ENCODE results near the gene RABGAP1L. TPM values are rescaled to one million over a fixed set of nuclear protein-coding genes. Genes with fewer than 3 reads are reported as not detected.
A peak's percentile ranks its signal among the peaks of the same experiment; 100 is the strongest.

The RABGAP1L gene
- total RNA-seq, 2 experiments from 2014 or later: 98.1 to 158 TPM

- DNase-seq (ENCODE audit: low spot score): no peak
- POLR2A ChIA-PET: interaction anchor here (0.6 to 2.3 kb wide), 5 partner anchors 8 to 1017 kb away, joined by 3 to 13 read pairs (median 3); no protein-coding TSS in a partner anchor
- TF ChIP-seq CTCF (conservative IDR thresholded peaks at IDR 0.05; ENCODE audit: low read length) (no peak), EZH2phosphoT487 (IDR thresholded peaks at IDR 0.05; ENCODE audit: borderline replicate concordance, low read depth, low read length) (no peak)
- no TSS peak for BruUV-seq (replicated peaks)
- H3K36me3 ChIP-seq (ENCODE audit: insufficient read depth, low read length): no peaks in the 10 kb centered on the region
- no peak overlapping the region for H2AFZ ChIP-seq (ENCODE audit: low read length)
- H3K4me3 ChIP-seq (ENCODE audit: low read depth, low read length, poor library complexity, severe bottlenecking): no peak overlapping the region
- no peaks in the 10 kb centered on the region for H3K4me1 ChIP-seq (ENCODE audit: insufficient read depth, low read length, poor library complexity, severe bottlenecking)
- intact Hi-C loops (cut with micrococcal nuclease; ENCODE audit: unreplicated experiment): loop anchor here (5.0 kb wide), 1 partner anchor 204 kb away; no protein-coding TSS in a partner anchor
- no peak overlapping the region for H3K27ac ChIP-seq (ENCODE audit: low read depth, low read length, poor library complexity, severe bottlenecking)
- H3K79me2 ChIP-seq (ENCODE audit: insufficient read depth, low read depth, low read length): no peaks in the 10 kb centered on the region
- no peaks in the 10 kb centered on the region for H4K20me1 ChIP-seq (ENCODE audit: insufficient read depth, low read length)
- H3K4me2 ChIP-seq (ENCODE audit: low read length): no peak overlapping the region
- CTCF ChIA-PET (ENCODE audit: unreplicated experiment): no interaction called here
- no peaks in the 10 kb centered on the region for H3K9me3 ChIP-seq (ENCODE audit: low read length)
- no peaks in the 10 kb centered on the region for H3K9me2 ChIP-seq (ENCODE audit: insufficient read depth, low read length)
Observed at GRCh38 chr1:174465855-174466254, 306.5 kb downstream of the RABGAP1L start.

- H3K36me3 ChIP-seq (ENCODE audit: insufficient read depth, low read length): no peaks in the 10 kb centered on the region
- no peak for TF ChIP-seq EZH2phosphoT487 (IDR thresholded peaks at IDR 0.05; ENCODE audit: borderline replicate concordance, low read depth, low read length)
- TF ChIP-seq CTCF (conservative IDR thresholded peaks at IDR 0.05; ENCODE audit: low read length): peak; percentile 20; the same call in 1 of the 2 replicates
- no peak for DNase-seq (ENCODE audit: low spot score)
- H4K20me1 ChIP-seq (ENCODE audit: insufficient read depth, low read length): no peaks in the 10 kb centered on the region
- intact Hi-C loops (cut with micrococcal nuclease; ENCODE audit: unreplicated experiment): loop anchor here (5.0 kb wide), 1 partner anchor 204 kb away; no protein-coding TSS in a partner anchor
- H3K79me2 ChIP-seq (ENCODE audit: insufficient read depth, low read depth, low read length): no peaks in the 10 kb centered on the region
- no peaks in the 10 kb centered on the region for H3K9me3 ChIP-seq (ENCODE audit: low read length)
- BruUV-seq (replicated peaks): no TSS peak
- H3K27ac ChIP-seq (ENCODE audit: low read depth, low read length, poor library complexity, severe bottlenecking): no peak overlapping the region
- no peaks in the 10 kb centered on the region for H3K9me2 ChIP-seq (ENCODE audit: insufficient read depth, low read length)
- no peaks in the 10 kb centered on the region for H3K4me1 ChIP-seq (ENCODE audit: insufficient read depth, low read length, poor library complexity, severe bottlenecking)
- CTCF ChIA-PET (ENCODE audit: unreplicated experiment): no interaction called here
- POLR2A ChIA-PET: interaction anchor here (0.5 to 2.3 kb wide), 3 partner anchors 14 to 63 kb away, joined by 4 to 13 read pairs (median 5); no protein-coding TSS in a partner anchor
- no peak overlapping the region for H3K4me3 ChIP-seq (ENCODE audit: low read depth, low read length, poor library complexity, severe bottlenecking)
- no peak overlapping the region for H2AFZ ChIP-seq (ENCODE audit: low read length)
- H3K4me2 ChIP-seq (ENCODE audit: low read length): no peak overlapping the region
Observed at GRCh38 chr1:174466607-174467006, 307.3 kb downstream of the RABGAP1L start.

- Histone ChIP-seq H3K36me3 (ENCODE audit: insufficient read depth, low read length) (no peaks in the 10 kb centered on the region), H3K4me2 (ENCODE audit: low read length) (no peak overlapping the region), H3K4me3 (ENCODE audit: low read depth, low read length, poor library complexity, severe bottlenecking) (no peak overlapping the region), H4K20me1 (ENCODE audit: insufficient read depth, low read length) (no peaks in the 10 kb centered on the region), H3K4me1 (ENCODE audit: insufficient read depth, low read length, poor library complexity, severe bottlenecking) (no peaks in the 10 kb centered on the region), H3K79me2 (ENCODE audit: insufficient read depth, low read depth, low read length) (no peaks in the 10 kb centered on the region), H2AFZ (ENCODE audit: low read length) (no peak overlapping the region), H3K27ac (ENCODE audit: low read depth, low read length, poor library complexity, severe bottlenecking) (no peak overlapping the region), H3K9me2 (ENCODE audit: insufficient read depth, low read length) (no peaks in the 10 kb centered on the region), H3K9me3 (ENCODE audit: low read length) (no peaks in the 10 kb centered on the region)
- intact Hi-C loops (cut with micrococcal nuclease; ENCODE audit: unreplicated experiment): loop anchor here (5.0 kb wide), 1 partner anchor 207 kb away; no protein-coding TSS in a partner anchor
- no peak for TF ChIP-seq CTCF (conservative IDR thresholded peaks at IDR 0.05; ENCODE audit: low read length)
- no peak for TF ChIP-seq EZH2phosphoT487 (IDR thresholded peaks at IDR 0.05; ENCODE audit: borderline replicate concordance, low read depth, low read length)
- ChIA-PET POLR2A (no interaction called here), CTCF (ENCODE audit: unreplicated experiment) (no interaction called here)
- no peak for DNase-seq (ENCODE audit: low spot score)
- no TSS peak for BruUV-seq (replicated peaks)
Observed at GRCh38 chr1:174469052-174469451, 309.7 kb downstream of the RABGAP1L start.

Data from OCI-LY7 (cell line).